Stimulated activated naive CD8-positive, alpha-beta T cell treated with anti-CD3 and anti-CD28 coated beads, Interleukin-15, Interleukin-2, amounts not matched to agents 100 ng/mL and 50 ng/mL, for 24 hours (primary cell): Measurements from ENCODE around the gene SHISAL2A.
A peak's percentile ranks its signal among the peaks of the same experiment; 100 is the strongest.

Experiments
- H3K27ac Mint-ChIP-seq: one replicate; pipeline ENCODE4 v1.8.0; 2021; ENCODE audit warnings: mild to moderate bottlenecking, mixed read lengths
- H3K27me3 Mint-ChIP-seq: one replicate; pipeline ENCODE4 v1.8.0; 2021; ENCODE audit warnings: mixed read lengths
- H3K36me3 Mint-ChIP-seq: one replicate; pipeline ENCODE4 v1.8.0; 2021; ENCODE audit warnings: low read depth, mixed read lengths
- H3K4me1 Mint-ChIP-seq: one replicate; pipeline ENCODE4 v1.8.0; 2021; ENCODE audit warnings: low read depth, mixed read lengths
- H3K4me3 Mint-ChIP-seq: one replicate; pipeline ENCODE4 v1.8.0; 2021; ENCODE audit warnings: mild to moderate bottlenecking, mixed read lengths
- H3K9me3 Mint-ChIP-seq: one replicate; pipeline ENCODE4 v1.8.0; 2021; ENCODE audit warnings: mixed read lengths

Gene SHISAL2A

DNA sequence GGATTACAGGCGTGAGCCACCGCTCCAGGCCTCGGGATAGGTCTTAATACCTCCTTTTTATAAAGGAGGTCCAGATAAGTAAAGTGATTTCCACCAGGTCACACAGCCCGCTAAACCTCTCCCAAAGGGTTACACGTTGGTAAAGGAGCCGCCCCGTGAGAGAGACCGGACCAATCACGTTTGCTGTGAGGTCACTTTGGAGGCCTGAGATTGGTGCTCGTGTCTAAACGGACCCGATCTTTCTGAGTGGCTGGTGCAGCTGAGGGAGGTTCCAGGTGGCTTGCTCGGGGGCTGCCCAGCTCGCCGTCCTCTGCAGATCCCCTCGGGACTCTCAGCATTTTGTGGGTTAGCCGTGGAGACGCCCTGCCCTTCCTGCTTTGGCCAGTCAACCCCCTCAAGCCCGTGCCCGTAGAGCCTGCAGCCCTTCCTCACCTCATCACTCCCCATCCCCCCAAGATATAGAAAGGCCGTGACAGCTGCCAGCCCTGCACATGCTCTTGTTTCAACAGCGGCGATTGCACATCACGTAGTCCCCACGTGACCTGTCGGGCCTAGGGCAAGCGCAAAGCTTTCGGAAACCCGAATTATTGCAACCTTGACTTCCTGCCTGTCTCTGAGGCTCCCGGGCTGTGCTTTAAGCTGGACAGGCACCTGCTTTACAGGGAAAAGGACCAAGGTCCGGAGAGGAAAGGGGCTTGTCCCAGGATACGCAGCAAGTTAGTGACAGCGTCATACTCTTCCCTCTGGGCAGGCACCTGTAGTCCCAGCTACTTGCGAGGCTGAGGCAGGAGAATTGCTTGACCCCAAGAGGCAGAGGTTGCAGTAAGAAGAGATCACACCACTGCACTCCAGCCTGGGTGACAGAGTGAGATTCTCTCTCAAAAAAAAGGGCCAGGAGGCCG lies 70.2 kb downstream of the SHISAL2A start:
- peak overlapping the region; percentile 91 for H3K4me3 Mint-ChIP-seq
- H3K4me1 Mint-ChIP-seq = peaks cover 21% of the 10 kb centered on the region
- peak overlapping the region; percentile 94 for H3K27ac Mint-ChIP-seq
- H3K9me3 Mint-ChIP-seq = no peaks in the 10 kb centered on the region
- H3K36me3 Mint-ChIP-seq = no peaks in the 10 kb centered on the region
- H3K27me3 Mint-ChIP-seq = no peaks in the 10 kb centered on the region

GRCh38 chr1:52706136-52706670 lies 73.2 kb downstream of the SHISAL2A start:
- Mint-ChIP-seq H3K4me1 (peaks cover 15% of the 10 kb centered on the region), H3K9me3 (no peaks in the 10 kb centered on the region), H3K27ac (no peak overlapping the region), H3K36me3 (no peaks in the 10 kb centered on the region), H3K27me3 (peaks cover 4% of the 10 kb centered on the region), H3K4me3 (no peak overlapping the region)
